NCI-H2081 treated with DMSO at 0.1 percent for 48 hours (cell line): ENCODE results near the gene THADA.
"Not testable (repeated sequence)": the region's sequence is repeated elsewhere in the genome, so short reads cannot be mapped to it uniquely, and the experiment has no call there.

Experiments
- DNase-seq: peaks from one replicate; lab custom pipeline; 2025; lab: John Stamatoyannopoulos, UW

The THADA gene

DNA sequence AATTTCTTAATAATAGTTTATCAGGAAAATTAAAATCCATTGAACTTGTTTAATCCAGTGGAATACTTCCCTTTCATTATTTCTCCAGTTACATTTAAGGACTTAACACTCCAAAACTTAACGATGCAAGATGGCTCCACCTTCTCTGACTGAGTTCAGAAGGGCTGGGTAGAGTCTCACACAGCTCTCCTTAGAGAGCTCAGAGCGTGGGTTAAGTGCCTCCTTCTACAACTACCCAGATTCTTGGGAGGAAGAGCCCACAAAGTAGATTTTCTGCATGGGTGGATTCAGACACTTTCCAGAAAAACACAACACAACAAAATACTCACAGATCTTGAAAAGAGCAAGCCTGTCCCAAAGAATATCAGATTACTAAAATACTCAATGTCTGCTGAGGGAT, 130.6 kb downstream of the THADA start:
- DNase-seq, result no peak

DNA sequence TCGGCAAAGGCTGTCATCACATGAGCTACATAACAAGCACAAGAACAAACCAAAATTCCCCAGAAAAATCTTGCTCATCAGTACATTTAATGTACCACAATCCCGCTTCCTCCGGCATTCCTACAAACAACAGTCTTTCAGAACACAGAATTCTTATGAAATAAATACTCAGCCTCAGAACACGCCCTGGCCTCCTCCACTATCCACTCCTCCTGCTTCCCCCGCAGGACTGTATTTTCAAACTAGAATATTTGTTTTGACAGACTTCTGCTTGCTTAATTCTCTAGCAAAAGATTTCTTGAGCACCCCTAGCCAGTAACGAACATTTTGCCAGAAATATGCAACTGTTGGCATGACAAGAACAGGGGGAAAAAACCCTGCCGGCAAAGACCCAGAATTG, 131.2 kb downstream of the THADA start:
- no peak for DNase-seq

- no peak for DNase-seq
Measured at GRCh38 chr2:43462866-43463641, 132.8 kb downstream of the THADA start.

GRCh38 chr2:43461453-43462073, 134.3 kb downstream of the THADA start:
- DNase-seq, result no peak

DNA sequence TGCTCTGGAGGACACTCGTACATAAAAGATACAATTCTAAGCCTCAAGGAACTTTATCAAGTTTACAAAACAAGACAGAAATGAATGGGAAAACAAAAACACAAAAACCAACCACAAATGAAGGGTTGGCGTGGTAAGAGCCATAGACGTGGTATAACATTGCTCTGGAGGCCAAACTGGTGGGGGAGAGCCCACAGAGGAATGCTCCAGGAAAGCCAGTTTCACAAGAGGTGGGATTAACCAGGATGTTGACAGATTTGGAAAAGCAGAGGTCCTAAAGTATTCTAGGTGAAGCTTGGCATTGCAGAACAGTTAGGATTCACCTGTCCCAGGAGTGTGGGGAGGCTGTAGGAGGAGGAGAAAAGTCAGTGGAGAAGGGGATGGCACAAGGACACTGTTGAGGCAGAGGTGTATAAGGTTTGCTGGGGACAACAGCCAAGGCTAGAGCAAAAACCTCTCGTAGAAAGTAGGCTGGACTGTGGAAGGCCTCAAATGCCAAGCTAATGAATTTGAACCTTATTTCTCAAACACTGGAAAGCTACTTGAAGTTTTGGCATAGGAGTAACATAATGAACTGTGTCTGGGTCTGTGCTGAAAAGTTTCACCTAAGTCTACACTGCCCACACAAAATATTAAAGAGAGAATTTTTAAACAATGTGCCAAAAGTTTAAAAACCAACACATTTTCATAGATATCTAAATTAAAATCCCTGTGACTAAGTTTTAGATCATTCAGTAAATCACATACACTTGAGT, 135.1 kb downstream of the THADA start:
- no peak for DNase-seq

- no peak for DNase-seq
Measured at GRCh38 chr2:43460174-43460546, 135.7 kb downstream of the THADA start.

DNA sequence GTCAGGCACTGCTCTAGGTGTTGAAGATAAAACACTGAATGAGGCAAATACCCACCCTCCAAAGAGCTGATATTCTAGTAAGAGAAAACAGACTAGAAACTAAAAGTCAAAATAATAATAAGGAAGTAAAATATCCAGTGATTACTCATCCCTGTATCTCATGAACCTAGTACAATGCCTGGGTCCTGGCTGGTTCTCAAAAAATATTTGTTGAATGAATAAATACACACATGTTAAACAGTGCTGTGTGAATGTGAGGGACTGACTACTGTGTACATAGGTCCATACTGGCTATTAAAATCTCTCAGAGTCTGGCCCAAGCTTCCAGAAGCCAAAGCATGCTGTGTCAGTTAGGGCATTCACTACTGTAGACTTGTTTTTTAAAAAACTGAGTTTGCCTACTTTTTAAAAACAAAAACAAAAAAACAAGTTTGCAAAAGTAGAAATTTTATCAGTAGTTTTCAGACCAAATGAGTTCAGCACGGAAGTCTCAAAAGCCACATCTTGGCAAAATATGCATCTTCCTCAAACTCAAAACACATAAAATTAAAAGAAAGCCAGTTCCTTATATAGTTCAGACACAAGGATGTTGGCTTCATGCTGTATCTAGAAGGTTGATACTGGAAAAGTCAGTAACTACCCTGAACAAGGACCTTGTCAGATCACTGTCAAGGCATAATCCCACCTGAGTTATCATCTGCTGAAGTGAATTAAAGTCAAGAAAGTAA, 136.2 kb downstream of the THADA start:
- DNase-seq, result no peak

DNA sequence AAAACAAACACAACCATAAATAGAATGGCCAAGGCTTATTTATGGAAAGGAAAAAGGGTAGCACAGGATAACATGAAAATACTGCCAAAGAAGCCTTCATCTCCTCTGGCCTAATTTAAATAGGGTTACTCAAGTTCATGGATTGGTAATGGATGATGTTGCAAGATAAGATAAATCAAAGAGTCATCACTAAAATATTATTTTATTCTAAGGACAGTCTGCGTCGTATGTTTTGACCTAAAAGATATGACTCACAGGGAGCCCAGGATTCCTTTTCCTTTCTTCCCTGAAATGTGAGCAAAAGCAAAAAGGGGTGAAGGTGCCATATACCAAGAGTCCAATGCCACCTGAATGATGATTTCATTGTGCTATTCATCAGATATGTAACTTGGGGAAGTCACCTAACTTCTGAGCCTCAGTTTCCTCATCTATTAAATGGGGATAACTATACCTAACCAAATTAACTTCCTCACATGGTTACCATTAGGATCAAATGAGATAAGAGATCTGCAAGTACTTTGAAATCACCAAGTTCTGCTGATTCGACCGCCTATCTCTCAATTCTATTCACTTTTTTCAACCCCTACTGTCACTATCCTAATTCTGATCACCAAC, 137.7 kb downstream of the THADA start:
- DNase-seq, result no peak

- no peak for DNase-seq
Measured at GRCh38 chr2:43455731-43456642, 139.9 kb downstream of the THADA start.

- no peak for DNase-seq
Measured at GRCh38 chr2:43455296-43455695, 140.5 kb downstream of the THADA start.

- no peak for DNase-seq
Measured at GRCh38 chr2:43454791-43455190, 141.0 kb downstream of the THADA start.

DNA sequence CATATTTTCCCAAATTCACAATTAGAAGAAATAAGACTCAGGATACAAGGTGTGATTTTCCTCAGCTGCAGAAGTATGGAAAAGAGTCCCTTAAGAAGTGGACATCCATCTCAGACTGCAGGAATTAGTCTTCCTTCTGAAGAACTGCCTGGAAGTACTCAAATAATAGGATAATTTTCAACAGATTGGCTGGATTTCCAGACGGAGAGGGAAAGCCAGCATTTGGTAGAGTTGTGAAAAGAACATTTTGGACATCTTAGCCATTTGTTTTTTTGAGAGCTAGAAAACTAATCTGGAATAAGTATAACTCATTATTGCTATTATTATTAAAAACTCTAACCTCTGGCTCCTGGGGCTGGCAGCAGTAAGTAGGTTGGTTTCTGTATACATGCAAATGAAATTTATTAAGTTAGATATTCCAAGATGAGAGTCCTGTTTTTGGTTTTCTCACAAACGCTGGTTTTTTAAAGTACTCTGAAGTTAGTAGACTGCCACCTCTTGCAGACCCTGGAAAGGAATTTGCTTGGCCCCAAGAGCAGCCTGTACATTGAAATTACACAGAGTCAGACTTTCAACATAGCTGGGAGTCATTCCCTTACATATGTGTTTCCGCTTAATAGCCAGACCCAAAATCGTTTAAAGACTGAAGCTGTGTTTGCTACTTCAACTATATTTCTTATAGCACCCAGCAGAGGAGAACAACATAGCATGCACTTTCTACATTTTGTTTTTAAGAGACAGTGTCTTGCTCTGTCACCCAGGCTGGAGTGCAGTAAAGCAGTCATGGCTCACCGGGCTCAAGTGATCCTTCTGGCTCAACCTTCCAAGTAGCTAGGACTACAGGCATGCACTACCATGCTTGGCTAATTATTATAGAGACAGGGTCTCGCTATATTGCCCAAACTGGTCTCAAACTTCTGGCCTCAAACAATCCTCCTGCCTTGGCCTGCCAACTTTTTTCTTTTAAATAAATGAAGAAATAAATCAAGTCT, 142.4 kb downstream of the THADA start:
- DNase-seq, result no peak

DNA sequence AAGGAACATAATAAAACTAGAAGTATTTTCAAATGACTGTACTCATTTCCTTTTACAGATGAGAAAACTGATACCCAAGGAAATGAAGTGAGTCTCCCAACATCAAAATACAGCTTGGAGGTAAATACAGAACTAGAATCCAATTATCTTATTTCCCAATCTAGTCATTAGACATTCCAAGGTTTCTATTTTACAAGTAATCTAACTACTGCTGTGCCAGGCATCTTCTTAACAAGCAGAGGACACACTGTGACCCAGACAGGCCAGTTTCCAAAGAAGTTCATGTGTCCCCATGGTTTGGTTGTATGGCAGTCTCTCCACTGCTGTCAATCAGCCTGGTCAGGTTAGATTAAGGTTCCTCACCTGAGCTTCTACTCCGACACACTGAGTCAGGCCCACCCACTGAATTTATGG, 143.5 kb downstream of the THADA start:
- DNase-seq, result no peak

DNA sequence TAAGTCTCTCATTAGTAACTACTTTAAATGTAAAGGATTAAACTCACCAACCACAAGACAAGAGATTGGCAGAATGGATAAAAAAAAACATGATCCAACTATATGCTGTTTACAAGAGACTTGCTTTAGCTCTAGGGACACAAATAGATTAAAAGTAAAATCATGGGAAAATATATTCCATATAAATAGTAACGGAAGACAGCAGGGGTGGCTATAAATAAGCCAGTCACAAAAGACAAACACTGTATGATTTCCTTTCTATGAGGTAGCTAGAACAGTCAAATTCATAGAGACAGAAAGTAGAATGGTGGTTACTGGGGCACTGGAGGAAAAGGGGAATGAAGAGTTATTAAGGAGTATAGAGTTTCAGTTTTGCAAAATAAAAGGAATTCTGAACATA, 145.2 kb downstream of the THADA start:
- no peak for DNase-seq

DNA sequence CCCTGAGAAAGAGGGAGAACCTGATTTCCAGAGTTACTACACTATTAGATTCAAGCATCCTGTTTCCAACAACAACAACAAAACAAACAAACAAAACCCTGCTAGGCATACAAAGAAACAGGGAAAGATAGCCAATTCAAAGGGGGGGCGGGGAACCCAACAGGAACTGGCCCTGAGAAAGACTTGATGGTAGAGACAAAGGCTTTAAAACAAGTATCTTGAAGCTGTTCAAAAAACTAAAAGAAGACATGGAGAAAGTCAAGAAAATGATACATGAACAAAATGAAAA, 147.1 kb downstream of the THADA start:
- no peak for DNase-seq

- DNase-seq, result no peak
Measured at GRCh38 chr2:43448011-43448821, 147.6 kb downstream of the THADA start.

DNA sequence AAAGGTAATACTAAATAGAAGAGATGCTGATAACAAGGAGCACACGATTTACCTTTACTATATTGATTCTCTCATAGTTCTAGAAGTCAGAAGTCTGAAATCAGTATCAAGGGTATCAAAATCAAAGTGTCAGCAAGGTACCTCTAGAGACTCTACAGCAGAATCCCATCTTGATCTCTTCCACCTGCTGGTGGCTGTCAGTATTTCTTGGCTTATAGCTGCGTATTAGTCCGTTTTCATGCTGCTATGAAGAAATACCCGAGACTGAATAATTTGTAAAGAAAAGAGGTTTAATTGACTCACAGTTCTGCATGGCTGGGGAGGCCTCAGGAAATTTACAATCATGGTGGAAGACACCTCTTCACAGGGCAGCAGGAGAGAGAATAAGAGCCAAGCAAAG, 149.1 kb downstream of the THADA start:
- not testable (repeated sequence) for DNase-seq

DNA sequence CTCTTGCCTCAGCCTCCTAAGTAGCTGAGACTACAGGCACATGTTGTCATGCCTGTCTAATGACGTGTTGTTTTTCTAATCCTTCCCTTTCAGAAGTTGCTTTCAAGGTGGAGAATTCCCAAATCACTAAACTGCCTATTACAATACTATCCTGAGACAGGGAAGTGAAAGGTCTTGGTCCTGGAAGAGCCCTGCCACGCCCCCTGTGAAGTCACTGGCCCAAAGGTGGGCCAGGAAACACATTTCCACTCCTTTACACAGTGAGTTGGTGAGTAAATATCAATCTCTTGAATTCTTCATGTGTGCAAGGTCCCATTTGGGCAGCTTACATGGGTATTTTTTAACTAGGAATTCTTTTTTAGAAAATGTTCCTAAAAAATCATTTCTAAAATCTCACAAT, 150.1 kb downstream of the THADA start:
- no peak for DNase-seq
